ENCODE measurements around the gene CYTIP.
"Not testable (repeated sequence)": the region's sequence is repeated elsewhere in the genome, so short reads cannot be mapped to it uniquely, and the experiment has no call there.

The CYTIP gene

GRCh38 chr2:157368508-157368907 is 75.4 kb downstream of the CYTIP start:
- DNase-seq (ENCODE audit: low spot score) = not testable (repeated sequence)

- DNase-seq (ENCODE audit: low spot score) = no peak
Measured at GRCh38 chr2:157367704-157368103, 76.2 kb downstream of the CYTIP start.
